Neural progenitor cell (in vitro differentiated cells): ENCODE measurements around the gene SATB1. TPM values are rescaled to one million over a fixed set of nuclear protein-coding genes. Genes with fewer than 3 reads are reported as not detected.

Experiments
- DNase-seq: peaks from one replicate; pipeline ENCODE4 v3.0.0-alpha.2; 2016; ENCODE audit warnings: low spot score
- H2AFZ ChIP-seq: fragments of 200-600 bp; sonication (generic); replicated peaks from 2 replicates; pipeline ENCODE4 v1.6.1; 2016; ENCODE audit warnings: antibody characterized with exemption
- H3F3A ChIP-seq: fragments of 200-600 bp; sonication (generic); 2 replicates; pipeline ENCODE4 v1.6.1; 2016; ENCODE audit warnings: antibody characterized with exemption, low read depth
- H3K27ac ChIP-seq: fragments of 200-600 bp; sonication (generic); 2 replicates; pipeline ENCODE4 v1.5.1; 2016; ENCODE audit warnings: mild to moderate bottlenecking
- H3K27me3 ChIP-seq: fragments of 200-600 bp; sonication (generic); 2 replicates; pipeline ENCODE4 v1.6.1; 2016; ENCODE audit warnings: mild to moderate bottlenecking, moderate library complexity
- H3K36me3 ChIP-seq: fragments of 200-600 bp; sonication (generic); 2 replicates; pipeline ENCODE4 v1.5.1; 2016
- H3K4me1 ChIP-seq: fragments of 200-600 bp; sonication (generic); 2 replicates; pipeline ENCODE4 v1.6.1; 2016; ENCODE audit warnings: mixed run types
- H3K4me2 ChIP-seq: fragments of 200-600 bp; sonication (generic); 2 replicates; pipeline ENCODE4 v1.6.1; 2016
- H3K4me3 ChIP-seq: fragments of 200-600 bp; sonication (generic); 2 replicates; pipeline ENCODE4 v1.5.1; 2016
- H3K79me2 ChIP-seq: fragments of 200-600 bp; sonication (generic); 2 replicates; pipeline ENCODE4 v1.6.1; 2016; ENCODE audit warnings: low read depth
- H3K9ac ChIP-seq: fragments of 200-600 bp; sonication (generic); 2 replicates; pipeline ENCODE4 v1.6.1; 2016
- H3K9me3 ChIP-seq: fragments of 200-600 bp; sonication (generic); 2 replicates; pipeline ENCODE4 v1.5.1; 2016; ENCODE audit warnings: low read depth
- H4K20me1 ChIP-seq: fragments of 200-600 bp; sonication (generic); 2 replicates; pipeline ENCODE4 v1.6.1; 2016; ENCODE audit warnings: low read depth
- H3K27ac Mint-ChIP-seq: 3 replicates; pipeline ENCODE4 v1.8.0; 2021; ENCODE audit warnings: mixed read lengths
- H3K27me3 Mint-ChIP-seq: 2 replicates; pipeline ENCODE4 v1.8.0; 2022; ENCODE audit warnings: low read depth, mild to moderate bottlenecking, inconsistent platforms, moderate library complexity, mixed read lengths; ENCODE audit not compliant: insufficient read depth
- H3K36me3 Mint-ChIP-seq: 3 replicates; pipeline ENCODE4 v1.8.0; 2021; ENCODE audit warnings: mixed read lengths
- H3K4me1 Mint-ChIP-seq: 3 replicates; pipeline ENCODE4 v1.8.0; 2021; ENCODE audit warnings: mixed read lengths
- H3K4me3 Mint-ChIP-seq: 3 replicates; pipeline ENCODE4 v1.8.0; 2021; ENCODE audit warnings: mild to moderate bottlenecking, moderate library complexity, mixed read lengths
- H3K9me3 Mint-ChIP-seq: 3 replicates; pipeline ENCODE4 v1.8.0; 2020; ENCODE audit warnings: mixed read lengths
- EZH2 ChIP-seq: fragments of 200-600 bp; sonication (generic); IDR thresholded peaks from 2 replicates; pipeline ENCODE4 v1.6.1; 2017; ENCODE audit warnings: antibody characterized with exemption, mild to moderate bottlenecking, moderate library complexity
- EZH2phosphoT487 ChIP-seq: fragments of 200-600 bp; sonication (generic); IDR thresholded peaks from 2 replicates; pipeline ENCODE4 v1.6.1; 2017; ENCODE audit warnings: antibody characterized with exemption
- total RNA-seq: library from RNA; depleted of rRNA; stranded (reverse); fragments of >200 nt; gene quantifications from 2 replicates; pipeline ENCODE4 v1.2.3, GENCODE V29; 2015; ENCODE audit warnings: low replicate concordance
- TF ChIP-seq, protein P1 (sequence below): fragments of 200-600 bp; sonication (generic); IDR thresholded peaks from 2 replicates; pipeline ENCODE4 v1.5.1; 2017; ENCODE audit warnings: antibody characterized with exemption, mild to moderate bottlenecking

Gene SATB1
- total RNA-seq, 1 donor from 2014 or later: 38.6 TPM

- peaks cover 13% of the 10 kb centered on the region for H3K79me2 ChIP-seq
- peaks cover 30% of the 10 kb centered on the region for H3K36me3 Mint-ChIP-seq
- no peaks in the 10 kb centered on the region for H3K9me3 Mint-ChIP-seq
- H3K9ac ChIP-seq: no peak overlapping the region
- no peak overlapping the region for H3K4me3 Mint-ChIP-seq
- peaks cover 4% of the 10 kb centered on the region for H3K4me1 ChIP-seq
- H2AFZ ChIP-seq: no peak overlapping the region
- H3K27me3 ChIP-seq: no peaks in the 10 kb centered on the region
- H3K4me1 Mint-ChIP-seq: peaks cover 14% of the 10 kb centered on the region
- H3K27ac Mint-ChIP-seq: no peak overlapping the region
- no peak overlapping the region for H3K4me3 ChIP-seq
- no peaks in the 10 kb centered on the region for H3K36me3 ChIP-seq
- no peak for DNase-seq
- H3F3A ChIP-seq: peaks cover 2% of the 10 kb centered on the region
- no peak overlapping the region for H3K27ac ChIP-seq
- H4K20me1 ChIP-seq: peaks cover 6% of the 10 kb centered on the region
- TF ChIP-seq EZH2 (no peak), EZH2phosphoT487 (no peak)
- TF ChIP-seq, protein P1, sequence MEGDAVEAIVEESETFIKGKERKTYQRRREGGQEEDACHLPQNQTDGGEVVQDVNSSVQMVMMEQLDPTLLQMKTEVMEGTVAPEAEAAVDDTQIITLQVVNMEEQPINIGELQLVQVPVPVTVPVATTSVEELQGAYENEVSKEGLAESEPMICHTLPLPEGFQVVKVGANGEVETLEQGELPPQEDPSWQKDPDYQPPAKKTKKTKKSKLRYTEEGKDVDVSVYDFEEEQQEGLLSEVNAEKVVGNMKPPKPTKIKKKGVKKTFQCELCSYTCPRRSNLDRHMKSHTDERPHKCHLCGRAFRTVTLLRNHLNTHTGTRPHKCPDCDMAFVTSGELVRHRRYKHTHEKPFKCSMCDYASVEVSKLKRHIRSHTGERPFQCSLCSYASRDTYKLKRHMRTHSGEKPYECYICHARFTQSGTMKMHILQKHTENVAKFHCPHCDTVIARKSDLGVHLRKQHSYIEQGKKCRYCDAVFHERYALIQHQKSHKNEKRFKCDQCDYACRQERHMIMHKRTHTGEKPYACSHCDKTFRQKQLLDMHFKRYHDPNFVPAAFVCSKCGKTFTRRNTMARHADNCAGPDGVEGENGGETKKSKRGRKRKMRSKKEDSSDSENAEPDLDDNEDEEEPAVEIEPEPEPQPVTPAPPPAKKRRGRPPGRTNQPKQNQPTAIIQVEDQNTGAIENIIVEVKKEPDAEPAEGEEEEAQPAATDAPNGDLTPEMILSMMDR: no peak
- peaks cover 2% of the 10 kb centered on the region for H3K27me3 Mint-ChIP-seq
- H3K9me3 ChIP-seq: no peaks in the 10 kb centered on the region
- no peak overlapping the region for H3K4me2 ChIP-seq
Measured at GRCh38 chr3:18417904-18418572, 7.1 kb downstream of the SATB1 start.

- Histone ChIP-seq H3K9me3 (no peaks in the 10 kb centered on the region), H3K27me3 (no peaks in the 10 kb centered on the region), H2AFZ (no peak overlapping the region), H3K4me1 (no peaks in the 10 kb centered on the region), H3K4me2 (no peak overlapping the region), H3F3A (no peaks in the 10 kb centered on the region), H4K20me1 (no peaks in the 10 kb centered on the region), H3K4me3 (no peak overlapping the region), H3K9ac (no peak overlapping the region), H3K79me2 (no peaks in the 10 kb centered on the region), H3K36me3 (no peaks in the 10 kb centered on the region), H3K27ac (no peak overlapping the region)
- H3K27ac Mint-ChIP-seq: no peak overlapping the region
- H3K4me3 Mint-ChIP-seq: no peak overlapping the region
- no peaks in the 10 kb centered on the region for H3K9me3 Mint-ChIP-seq
- H3K36me3 Mint-ChIP-seq: peaks cover 30% of the 10 kb centered on the region
- H3K27me3 Mint-ChIP-seq: peaks cover 2% of the 10 kb centered on the region
- DNase-seq: no peak
- H3K4me1 Mint-ChIP-seq: peaks cover 8% of the 10 kb centered on the region
- TF ChIP-seq EZH2phosphoT487: no peak
- TF ChIP-seq, protein P1: no peak
- no peak for TF ChIP-seq EZH2
Measured at GRCh38 chr3:18416332-18416731, 8.8 kb downstream of the SATB1 start.

DNA sequence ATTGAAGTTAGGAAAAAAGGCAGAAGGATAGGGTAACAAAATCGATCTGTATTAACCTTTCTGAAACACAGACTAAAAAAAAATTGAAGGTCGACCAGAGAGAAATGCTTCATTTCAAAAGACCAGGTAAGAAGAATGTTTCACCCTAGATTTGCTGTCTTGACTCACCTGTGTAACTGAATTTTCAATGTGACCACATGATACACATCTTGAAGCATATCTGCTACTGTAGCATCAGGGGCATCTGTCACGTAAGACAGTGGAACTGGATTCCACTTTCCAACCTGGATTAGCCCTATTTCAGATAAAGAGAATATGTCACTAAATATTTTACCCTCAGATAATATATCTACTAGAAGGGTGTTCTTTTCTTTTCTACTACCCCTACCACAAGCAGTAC is 9.3 kb downstream of the SATB1 start:
- H3K4me3 ChIP-seq: no peak overlapping the region

More for the DNA sequence above, 9.3 kb downstream of the SATB1 start:
- no peaks in the 10 kb centered on the region for H3K9me3 Mint-ChIP-seq
- H3K27me3 Mint-ChIP-seq: peaks cover 2% of the 10 kb centered on the region
- Histone ChIP-seq H3K36me3 (no peaks in the 10 kb centered on the region), H3K4me2 (no peak overlapping the region), H3K9me3 (no peaks in the 10 kb centered on the region), H2AFZ (no peak overlapping the region), H4K20me1 (no peaks in the 10 kb centered on the region), H3K27me3 (no peaks in the 10 kb centered on the region), H3K27ac (no peak overlapping the region), H3K4me1 (no peaks in the 10 kb centered on the region), H3K79me2 (no peaks in the 10 kb centered on the region), H3K9ac (no peak overlapping the region), H3F3A (no peaks in the 10 kb centered on the region)
- DNase-seq: no peak
- no peak overlapping the region for H3K27ac Mint-ChIP-seq
- peaks cover 8% of the 10 kb centered on the region for H3K4me1 Mint-ChIP-seq
- peaks cover 28% of the 10 kb centered on the region for H3K36me3 Mint-ChIP-seq
- H3K4me3 Mint-ChIP-seq: no peak overlapping the region
- TF ChIP-seq EZH2: no peak
- TF ChIP-seq, protein P1: no peak
- no peak for TF ChIP-seq EZH2phosphoT487
